Bronchial epithelial cell (primary cell): ENCODE data around the gene PRDM15. TPM values are rescaled to one million over a fixed set of nuclear protein-coding genes. Genes with fewer than 3 reads are reported as not detected.

Experiments used
- DNase-seq: peaks from one replicate; pipeline ENCODE4 v3.0.0-alpha.2; 2010; ENCODE audit warnings: low read depth
- FAIRE-seq: peaks from 2 replicates; lab custom pipeline; 2011; peaks lifted over from hg19 to GRCh38; lab: Jason Lieb, UNC
- H3K27me3 ChIP-seq: 2 replicates; pipeline ENCODE4 v1.5.1; 2011; ENCODE audit warnings: low read length; ENCODE audit not compliant: control insufficient read depth, insufficient read depth
- H3K36me3 ChIP-seq: 2 replicates; pipeline ENCODE4 v1.5.1; 2011; ENCODE audit warnings: low read length; ENCODE audit not compliant: control insufficient read depth, insufficient read depth
- H3K4me3 ChIP-seq: 2 replicates; pipeline ENCODE4 v1.5.1; 2011; ENCODE audit warnings: mild to moderate bottlenecking, low read depth, low read length, control low read depth
- CTCF ChIP-seq: IDR thresholded peaks from 2 replicates; pipeline ENCODE4 v1.5.1; 2011; ENCODE audit warnings: mild to moderate bottlenecking, moderate library complexity, low read length, control low read depth, inconsistent platforms; ENCODE audit not compliant: insufficient read depth, severe bottlenecking
- total RNA-seq: library from RNA; depleted of rRNA; stranded (reverse); fragments of >200 nt; gene quantifications from 2 replicates; pipeline ENCODE4 v1.2.1, GENCODE V29; 2014

The PRDM15 gene, protein sequence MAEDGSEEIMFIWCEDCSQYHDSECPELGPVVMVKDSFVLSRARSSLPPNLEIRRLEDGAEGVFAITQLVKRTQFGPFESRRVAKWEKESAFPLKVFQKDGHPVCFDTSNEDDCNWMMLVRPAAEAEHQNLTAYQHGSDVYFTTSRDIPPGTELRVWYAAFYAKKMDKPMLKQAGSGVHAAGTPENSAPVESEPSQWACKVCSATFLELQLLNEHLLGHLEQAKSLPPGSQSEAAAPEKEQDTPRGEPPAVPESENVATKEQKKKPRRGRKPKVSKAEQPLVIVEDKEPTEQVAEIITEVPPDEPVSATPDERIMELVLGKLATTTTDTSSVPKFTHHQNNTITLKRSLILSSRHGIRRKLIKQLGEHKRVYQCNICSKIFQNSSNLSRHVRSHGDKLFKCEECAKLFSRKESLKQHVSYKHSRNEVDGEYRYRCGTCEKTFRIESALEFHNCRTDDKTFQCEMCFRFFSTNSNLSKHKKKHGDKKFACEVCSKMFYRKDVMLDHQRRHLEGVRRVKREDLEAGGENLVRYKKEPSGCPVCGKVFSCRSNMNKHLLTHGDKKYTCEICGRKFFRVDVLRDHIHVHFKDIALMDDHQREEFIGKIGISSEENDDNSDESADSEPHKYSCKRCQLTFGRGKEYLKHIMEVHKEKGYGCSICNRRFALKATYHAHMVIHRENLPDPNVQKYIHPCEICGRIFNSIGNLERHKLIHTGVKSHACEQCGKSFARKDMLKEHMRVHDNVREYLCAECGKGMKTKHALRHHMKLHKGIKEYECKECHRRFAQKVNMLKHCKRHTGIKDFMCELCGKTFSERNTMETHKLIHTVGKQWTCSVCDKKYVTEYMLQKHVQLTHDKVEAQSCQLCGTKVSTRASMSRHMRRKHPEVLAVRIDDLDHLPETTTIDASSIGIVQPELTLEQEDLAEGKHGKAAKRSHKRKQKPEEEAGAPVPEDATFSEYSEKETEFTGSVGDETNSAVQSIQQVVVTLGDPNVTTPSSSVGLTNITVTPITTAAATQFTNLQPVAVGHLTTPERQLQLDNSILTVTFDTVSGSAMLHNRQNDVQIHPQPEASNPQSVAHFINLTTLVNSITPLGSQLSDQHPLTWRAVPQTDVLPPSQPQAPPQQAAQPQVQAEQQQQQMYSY
- 6.1 and 9.7 TPM in 2 replicates for total RNA-seq

GRCh38 chr21:41879190-41879998, at the start of gene PRDM15:
Gene PRDM15, minus strand, starts transcription at chr21:41879344. Its CDS starts 18,981 bp downstream, at chr21:41860363.
- H3K36me3 ChIP-seq, result peaks cover 2% of the 10 kb centered on the region
- TF ChIP-seq CTCF, result no peak
- H3K4me3 ChIP-seq, result peak within 1 kb of the TSS; percentile 83
- FAIRE-seq, result no peak
- no peaks in the 10 kb centered on the region for H3K27me3 ChIP-seq
- peak; percentile 28 for DNase-seq

- H3K27me3 ChIP-seq, result no peaks in the 10 kb centered on the region
- no peak for FAIRE-seq
- no peak for TF ChIP-seq CTCF
Observed at GRCh38 chr21:41928621-41929220, 49.6 kb upstream of the PRDM15 start.

DNA sequence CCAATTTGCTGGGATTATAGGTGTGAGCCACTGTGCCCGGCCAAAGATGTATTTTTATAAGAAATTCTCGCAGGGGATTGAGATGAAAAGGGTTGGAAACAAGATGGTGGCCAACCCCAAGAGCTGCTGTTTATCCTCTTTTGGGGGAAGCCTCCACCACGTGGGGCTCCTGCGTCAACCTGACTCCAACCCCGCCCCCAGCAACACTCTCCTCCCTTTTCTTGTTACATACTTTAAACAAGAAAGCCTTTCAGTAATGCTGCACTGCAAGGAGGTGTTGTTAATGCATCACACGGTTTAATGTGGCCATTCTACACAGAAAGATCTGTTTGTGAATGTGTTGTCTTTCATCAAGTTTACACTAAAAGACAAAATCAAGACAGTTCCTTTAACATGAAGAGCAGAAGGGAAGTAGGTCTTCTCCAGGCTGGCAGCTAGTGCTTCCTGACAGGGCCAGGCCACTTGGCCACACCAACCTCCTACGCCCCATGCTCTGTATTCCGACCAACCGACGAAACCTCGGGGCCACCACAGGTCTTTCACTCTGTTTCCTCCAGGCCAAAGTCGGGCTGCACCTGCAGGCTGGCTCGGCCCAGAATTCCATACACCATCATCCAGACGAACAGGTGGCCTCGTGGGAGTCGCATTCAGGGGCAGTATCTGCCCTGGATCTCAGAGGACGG, 48.7 kb upstream of the PRDM15 start:
- Histone ChIP-seq H3K4me3 (no peak overlapping the region), H3K27me3 (no peaks in the 10 kb centered on the region), H3K36me3 (no peaks in the 10 kb centered on the region)
- no peak for DNase-seq
- TF ChIP-seq CTCF, result no peak
- FAIRE-seq, result no peak

More at GRCh38 chr21:41928621-41929220, 49.6 kb upstream of the PRDM15 start:
- DNase-seq, result no peak
- H3K36me3 ChIP-seq, result no peaks in the 10 kb centered on the region
- H3K4me3 ChIP-seq, result no peak overlapping the region

DNA sequence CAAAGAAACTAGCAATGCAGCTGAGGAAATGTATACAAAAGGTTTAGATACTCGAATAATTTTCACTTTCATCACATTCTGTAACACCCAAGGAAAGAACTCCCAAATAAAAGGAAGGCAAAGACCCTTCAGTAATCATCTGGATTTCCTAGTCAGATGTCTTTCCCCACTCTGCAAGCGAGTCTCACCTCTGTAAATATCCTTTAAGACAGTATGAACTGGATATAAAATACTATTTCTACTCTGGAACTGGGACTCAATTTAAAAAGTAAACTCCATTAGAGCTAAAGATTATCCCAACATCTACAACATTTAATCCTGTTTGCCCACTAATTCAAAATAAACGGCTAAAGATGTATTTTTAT, 47.6 kb upstream of the PRDM15 start:
- Histone ChIP-seq H3K36me3 (no peaks in the 10 kb centered on the region), H3K4me3 (no peak overlapping the region), H3K27me3 (no peaks in the 10 kb centered on the region)
- DNase-seq (no peak), FAIRE-seq (no peak)
- no peak for TF ChIP-seq CTCF
